ENCODE measurements around the gene PTPA.
"Not testable (repeated sequence)": the region's sequence is repeated elsewhere in the genome, so short reads cannot be mapped to it uniquely, and the experiment has no call there.

PTPA gene

DNA sequence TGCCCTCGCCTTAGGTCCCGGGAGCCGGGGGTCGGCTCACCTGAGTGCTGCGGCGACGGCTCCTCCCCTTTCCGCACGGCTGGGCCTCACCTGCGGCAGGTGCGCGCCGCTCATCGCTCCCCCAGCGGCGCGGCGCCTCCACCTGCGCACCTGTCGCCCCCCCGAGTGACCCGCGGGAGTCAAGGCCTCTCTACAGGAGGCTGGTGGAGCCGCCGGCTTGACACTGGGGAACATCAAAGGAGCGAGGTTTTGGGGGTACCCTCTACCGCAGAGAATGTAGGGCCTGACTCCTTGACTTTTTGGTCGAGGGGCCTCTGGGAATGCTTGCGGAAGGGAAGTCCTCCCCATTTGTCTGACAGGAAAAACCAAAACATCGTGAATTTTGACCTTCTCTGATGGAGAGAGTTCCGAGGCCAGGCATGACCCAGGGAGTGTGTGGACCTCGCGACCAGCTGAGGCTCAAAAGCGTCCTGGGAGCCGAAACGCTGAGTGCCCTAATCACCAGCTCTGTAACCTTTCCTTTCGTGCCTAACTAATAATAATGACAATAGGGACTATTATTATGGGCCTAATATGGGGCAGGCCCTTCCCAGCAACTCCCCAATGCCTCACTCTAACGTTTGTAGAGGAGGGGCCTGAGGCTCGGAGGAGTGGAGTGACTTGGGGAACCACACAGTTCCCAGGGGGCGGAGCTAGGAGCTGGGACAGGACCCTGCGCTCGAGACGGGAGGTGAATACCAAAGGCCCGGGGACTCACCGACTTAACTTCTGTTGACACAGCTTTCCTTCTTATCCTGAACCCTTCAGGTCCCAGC, 67.6 kb downstream of the PTPA start:
- DNase-seq (no peak), ATAC-seq (no peak)
- Mint-ChIP-seq H3K4me3 (peak overlapping the region; percentile 86 to 93), H3K4me1 (peaks cover 6% of the 10 kb centered on the region), H3K9me3 (no peaks in the 10 kb centered on the region), H3K27ac (no peak overlapping the region), H3K27me3 (peaks cover 6% of the 10 kb centered on the region)

DNA sequence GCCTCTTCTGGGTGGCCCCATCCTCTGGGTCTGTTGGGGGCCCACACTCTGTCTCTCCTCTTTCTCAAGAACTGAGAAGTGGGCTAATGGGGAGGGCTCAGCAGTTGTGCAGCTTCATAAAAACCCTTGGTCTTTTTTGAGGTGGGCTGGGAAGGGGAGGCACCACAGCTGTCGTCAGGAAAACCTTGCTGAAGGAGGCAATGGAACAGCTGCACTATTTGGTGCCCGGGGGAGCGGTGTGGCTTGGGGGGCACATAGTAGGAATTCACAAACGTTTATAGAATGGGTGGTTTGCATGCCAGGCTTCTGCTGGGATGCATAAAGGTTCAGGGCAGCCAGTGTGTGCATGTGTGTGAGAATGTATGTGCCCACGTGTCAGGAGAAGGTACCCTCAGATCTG, 70.0 kb downstream of the PTPA start:
- ATAC-seq (no peak), DNase-seq (no peak)
- Mint-ChIP-seq H3K27me3 (peaks cover 6% of the 10 kb centered on the region), H3K4me1 (peaks cover 5% of the 10 kb centered on the region), H3K9me3 (no peaks in the 10 kb centered on the region), H3K27ac (peak overlapping the region in 1 of 2 donors; percentile 68), H3K4me3 (no peak overlapping the region)

DNA sequence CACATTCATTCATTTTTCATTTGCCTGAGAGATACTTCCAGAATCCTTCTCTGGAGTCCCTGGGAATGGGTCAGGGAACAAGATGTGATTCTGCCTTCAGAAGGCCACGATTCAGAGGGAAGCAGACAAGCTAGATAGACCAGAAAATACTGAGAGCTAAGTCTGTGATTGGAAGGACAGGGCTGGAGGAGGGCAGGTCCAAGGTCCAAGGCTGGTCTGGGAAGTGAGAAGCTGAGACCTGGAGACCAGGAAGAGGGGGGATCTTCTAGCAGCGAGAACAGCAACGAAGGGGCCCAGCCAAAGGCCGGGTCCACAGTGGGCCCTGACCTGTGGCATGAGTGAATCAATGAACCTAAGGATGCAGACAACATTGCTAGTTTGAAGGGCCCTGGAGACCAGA, 70.9 kb downstream of the PTPA start:
- H3K4me3 Mint-ChIP-seq: no peak overlapping the region
- no peak overlapping the region for H3K27ac Mint-ChIP-seq
- no peaks in the 10 kb centered on the region for H3K9me3 Mint-ChIP-seq
- peaks cover 5% of the 10 kb centered on the region for H3K4me1 Mint-ChIP-seq
- no peak for ATAC-seq
- peaks cover 6% of the 10 kb centered on the region for H3K27me3 Mint-ChIP-seq
- no peak for DNase-seq

DNA sequence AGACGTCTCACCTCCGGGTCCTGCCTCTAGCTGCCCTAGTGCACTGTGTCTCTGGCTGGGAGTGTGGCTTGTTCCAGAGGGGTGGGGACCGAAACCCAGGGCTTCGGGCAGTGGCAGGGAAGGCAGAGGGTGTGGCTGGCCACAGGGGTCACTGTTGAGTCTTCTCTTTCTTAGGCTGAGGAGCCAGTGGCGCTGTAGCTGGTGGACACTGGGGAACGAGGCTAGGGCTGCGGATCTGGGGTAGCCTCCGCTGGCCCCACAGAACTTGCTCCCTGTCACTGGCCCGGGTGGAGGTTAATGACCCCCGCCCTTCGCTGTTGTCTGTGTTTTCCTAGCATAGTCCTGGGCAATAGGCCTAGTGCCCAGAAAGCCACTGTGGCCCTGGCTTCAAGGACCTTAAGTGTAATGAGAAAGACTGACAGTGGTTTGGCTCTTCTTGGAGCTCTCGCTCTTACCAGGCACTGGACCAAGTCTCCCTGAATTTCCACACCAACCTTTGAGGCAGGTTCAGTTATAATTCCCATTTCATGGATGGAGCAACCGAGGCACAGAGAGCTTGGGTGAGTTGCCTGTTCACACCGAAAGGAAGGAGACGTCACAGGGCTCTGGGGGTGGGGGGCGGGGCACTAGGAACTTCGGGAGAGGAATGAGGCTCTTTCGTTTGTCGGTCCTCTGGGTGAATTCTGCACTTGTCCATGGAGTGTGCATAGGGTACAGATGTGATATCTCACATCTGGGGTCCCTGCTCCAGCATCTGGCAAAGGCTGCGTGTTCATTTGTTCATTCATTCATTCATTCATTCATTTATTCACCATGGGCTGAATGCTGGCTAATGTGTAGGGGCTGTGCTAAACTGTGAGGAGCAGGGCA, 71.6 kb downstream of the PTPA start:
- no peaks in the 10 kb centered on the region for H3K9me3 Mint-ChIP-seq
- no peak overlapping the region for H3K4me3 Mint-ChIP-seq
- ATAC-seq (no peak), DNase-seq (no peak)
- peaks cover 6% of the 10 kb centered on the region for H3K27me3 Mint-ChIP-seq
- H3K27ac Mint-ChIP-seq: no peak overlapping the region
- H3K4me1 Mint-ChIP-seq: peaks cover 5% of the 10 kb centered on the region

DNA sequence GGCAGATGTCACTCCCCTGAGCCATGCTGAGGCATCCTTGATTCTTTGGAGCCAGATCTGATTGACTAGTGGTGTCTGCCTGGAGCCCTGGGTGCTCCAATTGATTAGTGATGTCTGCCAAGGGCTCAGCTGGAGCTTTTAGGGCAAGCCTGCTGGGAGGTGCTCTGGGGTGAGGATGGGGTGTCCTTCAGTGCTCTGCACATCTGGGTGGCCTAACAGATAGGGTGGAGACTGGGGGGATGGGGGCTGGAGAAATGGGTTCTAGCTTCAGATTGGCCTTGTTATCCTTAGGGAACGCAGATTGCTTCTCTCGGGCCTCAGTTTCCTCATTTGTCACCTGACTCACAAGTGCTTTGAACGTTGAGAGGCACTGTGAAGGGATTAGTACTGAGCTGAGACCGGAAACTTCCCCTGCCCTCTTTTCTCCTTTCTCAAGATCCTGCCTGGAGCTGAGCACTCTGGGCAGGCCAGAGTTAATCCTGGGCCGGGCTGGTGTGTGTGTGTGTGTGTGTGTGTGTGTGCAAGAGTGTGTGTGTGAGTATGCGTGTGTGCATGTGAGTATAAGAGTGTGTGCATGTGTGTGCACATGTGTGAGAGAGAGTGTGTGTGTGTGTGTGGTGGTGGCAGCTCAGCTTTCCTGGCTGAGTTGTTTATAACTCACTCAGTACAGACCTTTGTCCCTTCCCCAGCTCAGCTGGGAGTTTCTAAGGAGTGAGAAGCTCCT, 72.4 kb downstream of the PTPA start:
- Mint-ChIP-seq H3K27ac (no peak overlapping the region), H3K27me3 (peaks cover 6% of the 10 kb centered on the region), H3K4me3 (no peak overlapping the region), H3K9me3 (no peaks in the 10 kb centered on the region), H3K4me1 (peaks cover 5% of the 10 kb centered on the region)
- DNase-seq: no peak
- peak; percentile 46 for ATAC-seq

DNA sequence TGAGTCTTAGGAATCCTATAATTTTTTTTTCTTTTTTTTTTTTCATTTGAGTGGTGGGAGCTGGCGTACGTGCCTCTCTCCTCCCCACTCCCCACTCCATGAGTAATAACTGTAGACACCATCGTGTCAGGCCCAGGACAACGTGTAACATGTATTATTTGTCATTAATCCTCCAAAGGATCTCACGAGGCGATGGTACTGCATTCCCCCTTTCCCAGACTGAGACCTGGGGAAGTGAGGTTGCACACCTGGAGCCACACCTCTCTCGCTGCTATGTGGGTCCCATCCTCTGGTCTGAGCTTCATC, 73.0 kb downstream of the PTPA start:
- no peak for ATAC-seq

DNA sequence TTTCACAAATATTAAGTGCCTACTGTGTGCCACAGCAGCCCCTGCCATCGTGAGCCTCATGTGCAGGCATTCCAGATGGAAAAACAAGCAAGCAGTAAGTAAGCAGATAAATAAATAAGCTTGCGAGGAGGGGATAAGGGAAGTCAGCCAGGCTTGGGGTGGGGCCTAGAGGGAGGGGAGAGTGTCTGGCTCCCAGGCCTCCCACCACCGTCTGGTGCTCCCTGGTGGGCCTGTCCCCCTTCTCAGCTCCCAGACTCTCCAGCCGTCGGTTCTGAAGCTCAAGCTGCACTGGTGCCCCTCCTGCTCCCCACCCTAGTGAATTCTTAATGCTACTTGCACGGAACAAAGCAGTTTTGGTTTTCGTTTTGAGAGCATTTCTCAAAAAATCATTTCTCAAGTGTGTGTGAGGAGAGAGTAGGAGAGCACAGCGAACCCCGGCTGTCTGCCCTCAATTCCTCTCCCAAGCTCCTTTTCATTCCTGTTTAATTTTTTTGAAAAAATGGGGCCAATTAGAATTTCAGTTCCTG, 73.4 kb downstream of the PTPA start:
- DNase-seq (no peak), ATAC-seq (no peak)
- H3K27me3 Mint-ChIP-seq: no peaks in the 10 kb centered on the region

More for the DNA sequence above, 73.0 kb downstream of the PTPA start:
- H3K4me1 Mint-ChIP-seq: peaks cover 5% of the 10 kb centered on the region
- H3K9me3 Mint-ChIP-seq: no peaks in the 10 kb centered on the region
- H3K27ac Mint-ChIP-seq: peak overlapping the region in 1 of 2 donors; percentile 79
- H3K27me3 Mint-ChIP-seq: peaks cover under 1% of the 10 kb centered on the region
- H3K4me3 Mint-ChIP-seq: no peak overlapping the region
- DNase-seq: no peak

DNA sequence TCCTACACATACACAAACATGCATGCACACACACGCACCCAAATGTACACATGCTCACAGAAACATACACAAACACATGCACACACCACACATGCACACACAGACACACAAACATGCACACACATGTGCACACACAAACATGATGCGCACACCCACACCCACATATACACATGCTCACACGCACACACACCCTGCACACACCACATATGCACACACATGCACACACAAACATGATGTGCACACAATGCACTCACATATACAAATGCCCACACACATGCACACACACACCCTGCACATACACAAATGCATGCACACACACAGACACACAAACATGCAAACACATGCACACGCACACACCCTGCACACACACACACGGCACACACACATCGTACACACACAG, 74.2 kb downstream of the PTPA start:
- peaks cover 5% of the 10 kb centered on the region for H3K4me1 Mint-ChIP-seq
- H3K9me3 Mint-ChIP-seq: no peaks in the 10 kb centered on the region
- ATAC-seq: no peak
- no peak overlapping the region for H3K4me3 Mint-ChIP-seq
- DNase-seq: no peak
- H3K27me3 Mint-ChIP-seq: no peaks in the 10 kb centered on the region
- no peak overlapping the region for H3K27ac Mint-ChIP-seq

More for the DNA sequence above, 73.4 kb downstream of the PTPA start:
- Mint-ChIP-seq H3K4me3 (no peak overlapping the region), H3K4me1 (peaks cover 5% of the 10 kb centered on the region), H3K27ac (peak overlapping the region in 1 of 2 donors; percentile 79), H3K9me3 (no peaks in the 10 kb centered on the region)

DNA sequence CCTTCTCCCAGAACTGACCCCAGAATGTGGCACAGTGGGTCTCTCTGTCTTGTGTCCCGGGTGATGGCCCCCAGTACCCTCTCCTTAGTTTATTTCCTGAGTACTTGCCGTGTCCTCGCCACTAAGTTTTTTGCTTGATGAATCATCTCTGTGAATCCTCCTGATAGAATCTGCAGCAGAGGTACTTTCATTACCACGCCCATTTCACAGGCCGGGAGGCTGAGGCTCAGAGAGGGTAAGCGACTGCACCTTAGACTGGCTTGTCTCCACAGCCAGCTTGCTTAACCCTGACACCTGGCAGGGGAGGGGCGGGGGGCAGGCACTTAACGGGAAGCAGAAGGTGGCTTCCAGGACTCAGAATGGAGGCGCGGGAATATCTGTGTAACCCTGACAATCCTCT, 74.8 kb downstream of the PTPA start:
- no peak for ATAC-seq
- DNase-seq: no peak

DNA sequence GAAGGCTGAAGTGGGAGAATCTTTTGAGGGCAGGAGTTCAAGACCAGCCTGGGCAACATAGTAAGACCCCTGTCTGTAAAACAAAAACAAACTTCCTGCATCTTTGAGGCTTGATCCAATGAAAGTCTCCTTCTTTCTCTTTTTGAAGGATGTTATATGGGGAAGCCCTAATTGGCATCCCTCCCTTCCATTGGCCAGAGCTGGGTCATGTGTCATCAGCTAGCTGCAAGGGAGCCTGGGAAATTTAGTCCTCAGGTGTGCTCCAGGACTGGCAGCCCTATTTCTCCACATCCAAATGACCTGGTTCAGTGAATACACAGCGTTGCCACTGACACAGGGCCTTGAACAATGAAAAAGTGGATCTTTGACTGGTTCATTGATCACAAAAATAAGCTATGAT, 75.8 kb downstream of the PTPA start:
- H3K27ac Mint-ChIP-seq: no peak overlapping the region
- ATAC-seq: no peak

More for the DNA sequence above, 74.8 kb downstream of the PTPA start:
- Mint-ChIP-seq H3K27ac (no peak overlapping the region), H3K27me3 (no peaks in the 10 kb centered on the region), H3K4me3 (no peak overlapping the region), H3K4me1 (peaks cover 5% of the 10 kb centered on the region), H3K9me3 (no peaks in the 10 kb centered on the region)

DNA sequence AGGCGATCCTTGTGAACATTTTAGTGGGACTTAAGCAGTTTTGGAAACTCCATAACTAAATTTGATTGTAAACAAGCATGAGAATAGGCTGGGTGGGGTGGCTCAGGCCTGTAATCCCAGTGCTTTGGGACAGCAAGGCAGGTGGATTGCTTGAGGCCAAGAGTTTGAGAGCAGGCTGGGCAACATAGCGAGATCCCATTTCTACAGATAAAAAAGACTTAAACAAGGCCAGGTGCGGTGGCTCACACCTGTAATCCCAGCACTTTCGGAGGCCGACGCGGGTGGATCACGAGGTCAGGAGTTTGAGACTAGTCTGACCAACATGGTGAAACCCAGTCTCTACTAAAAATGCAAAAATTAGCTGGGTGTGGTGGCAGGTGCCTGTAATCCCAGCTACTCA, 78.8 kb downstream of the PTPA start:
- DNase-seq, H3K4me3 Mint-ChIP-seq, ATAC-seq, H3K9me3 Mint-ChIP-seq, H3K4me1 Mint-ChIP-seq: not testable (repeated sequence)
- Mint-ChIP-seq H3K27me3 (peaks cover 11% of the 10 kb centered on the region), H3K27ac (peak overlapping the region; percentile 19 to 37)

More for the DNA sequence above, 75.8 kb downstream of the PTPA start:
- Mint-ChIP-seq H3K27me3 (no peaks in the 10 kb centered on the region), H3K4me3 (no peak overlapping the region), H3K9me3 (no peaks in the 10 kb centered on the region), H3K4me1 (peaks cover 5% of the 10 kb centered on the region)
- DNase-seq: no peak

DNA sequence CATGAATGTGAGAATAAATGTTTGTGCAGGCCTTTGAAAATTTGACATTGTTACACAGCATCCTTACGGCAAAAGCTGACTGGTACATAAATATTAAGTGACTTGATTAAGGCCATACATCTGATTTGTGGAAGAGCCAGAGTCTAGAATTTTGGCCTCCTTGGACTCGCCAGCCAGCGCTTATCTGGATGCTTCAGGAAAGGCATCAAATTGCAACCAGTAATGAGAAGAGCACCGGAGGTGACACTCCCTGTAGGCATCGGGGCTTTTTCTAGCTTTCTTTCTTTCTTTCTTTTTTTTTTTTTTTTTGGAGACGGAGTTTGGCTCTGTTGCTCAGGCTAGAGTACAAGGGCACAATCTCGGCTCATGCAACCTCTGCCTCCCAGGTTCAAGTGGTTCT, 80.0 kb downstream of the PTPA start:
- peaks cover 11% of the 10 kb centered on the region for H3K27me3 Mint-ChIP-seq
- no peaks in the 10 kb centered on the region for H3K4me1 Mint-ChIP-seq
- no peak overlapping the region for H3K4me3 Mint-ChIP-seq
- ATAC-seq (no peak), DNase-seq (no peak)
- peaks cover 0 to 7% of the 10 kb centered on the region in 2 donors for H3K9me3 Mint-ChIP-seq
- no peak overlapping the region for H3K27ac Mint-ChIP-seq

DNA sequence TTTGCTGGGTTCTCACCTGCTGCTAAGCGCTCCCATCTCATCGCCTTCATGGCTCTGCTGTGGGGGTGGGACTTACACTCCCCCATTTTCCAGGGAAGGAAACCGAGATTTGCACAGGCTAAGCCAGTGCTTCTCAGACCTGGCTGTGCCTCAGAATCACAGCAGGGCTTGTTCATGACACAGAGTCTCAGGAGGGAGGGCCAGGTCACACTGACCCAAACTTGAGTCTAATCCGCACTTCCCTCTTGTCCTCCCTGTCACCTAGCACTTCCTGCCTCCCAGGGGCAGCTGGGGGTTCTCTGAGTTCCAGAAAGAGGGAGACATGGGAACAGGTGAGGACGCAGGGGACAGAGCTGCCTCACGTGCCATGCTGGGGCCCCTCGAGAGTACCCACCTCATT, 82.4 kb downstream of the PTPA start:
- peaks cover 11% of the 10 kb centered on the region for H3K27me3 Mint-ChIP-seq
- ATAC-seq: no peak
- H3K4me3 Mint-ChIP-seq: no peak overlapping the region
- no peak overlapping the region for H3K27ac Mint-ChIP-seq
- peaks cover 0 to 7% of the 10 kb centered on the region in 2 donors for H3K9me3 Mint-ChIP-seq
- no peaks in the 10 kb centered on the region for H3K4me1 Mint-ChIP-seq
- DNase-seq: no peak

DNA sequence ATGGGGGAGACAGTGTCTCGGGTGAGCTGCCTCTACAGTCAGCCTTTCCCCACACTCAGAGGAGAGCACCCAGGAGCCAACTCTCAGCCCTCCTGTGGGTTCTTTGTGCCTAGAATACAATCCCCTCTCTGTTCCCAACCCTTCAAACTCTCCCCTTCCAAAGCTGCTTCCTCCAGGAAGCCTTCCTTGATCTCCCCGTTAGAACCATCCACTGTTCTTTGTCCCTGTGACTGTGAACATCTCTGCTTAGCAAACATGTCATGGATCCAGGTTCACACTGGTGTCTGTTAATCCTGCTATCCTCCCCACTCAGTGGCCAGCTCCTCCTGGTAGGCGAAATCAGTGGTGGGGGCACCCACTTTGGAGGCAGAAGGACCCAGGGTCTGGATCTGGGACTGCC, 83.0 kb downstream of the PTPA start:
- no peak for DNase-seq
- Mint-ChIP-seq H3K9me3 (peaks cover 0 to 7% of the 10 kb centered on the region in 2 donors), H3K27ac (no peak overlapping the region), H3K27me3 (peaks cover 11% of the 10 kb centered on the region), H3K4me1 (peaks cover 4% of the 10 kb centered on the region), H3K4me3 (no peak overlapping the region)
- no peak for ATAC-seq

DNA sequence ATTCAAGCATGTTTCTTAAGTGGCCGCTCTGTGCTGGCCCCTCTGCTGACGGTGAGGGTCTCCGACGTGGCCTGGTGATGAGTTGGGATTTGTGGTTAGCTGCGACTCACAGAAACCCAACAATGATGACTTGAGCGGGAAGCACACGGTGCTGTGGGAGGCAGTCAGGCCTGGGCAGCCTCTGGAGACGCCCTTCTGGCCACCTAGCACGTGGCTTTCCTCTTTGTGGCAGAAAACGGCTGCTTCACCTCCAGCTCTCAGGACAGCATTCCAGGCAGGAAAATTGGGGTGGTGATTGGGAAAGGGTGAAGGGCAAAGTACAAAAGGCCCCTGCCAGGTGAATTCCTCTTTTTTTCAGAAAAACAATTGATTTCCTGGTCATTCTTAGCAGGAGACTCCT, 84.4 kb downstream of the PTPA start:
- H3K27ac Mint-ChIP-seq: no peak overlapping the region
- no peak for ATAC-seq
- no peak overlapping the region for H3K4me3 Mint-ChIP-seq
- peaks cover 11% of the 10 kb centered on the region for H3K27me3 Mint-ChIP-seq
- peaks cover 4% of the 10 kb centered on the region for H3K4me1 Mint-ChIP-seq
- no peak for DNase-seq
- peaks cover 0 to 7% of the 10 kb centered on the region in 2 donors for H3K9me3 Mint-ChIP-seq
